ENCODE results near the gene COL19A1.

DNA sequence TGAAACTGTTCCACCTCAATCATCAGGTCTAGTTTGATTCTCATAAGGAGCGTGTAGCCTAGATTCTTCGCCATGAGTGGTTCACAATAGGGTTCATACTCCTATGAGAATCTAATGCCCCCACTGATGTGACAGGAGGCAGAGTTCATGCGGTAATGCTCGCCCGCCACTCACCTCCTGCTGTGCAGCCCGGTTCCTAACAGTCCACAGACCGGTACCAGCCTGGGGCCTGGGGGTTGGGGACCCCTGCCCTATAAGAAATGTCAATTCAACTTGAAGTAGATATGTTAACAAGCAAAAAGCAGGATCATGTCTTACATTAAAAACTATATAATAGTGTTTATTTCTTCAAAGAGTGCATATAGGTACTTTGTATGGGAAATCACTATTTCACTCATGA, 216.5 kb downstream of the COL19A1 start:
- TF ChIP-seq, protein P1, sequence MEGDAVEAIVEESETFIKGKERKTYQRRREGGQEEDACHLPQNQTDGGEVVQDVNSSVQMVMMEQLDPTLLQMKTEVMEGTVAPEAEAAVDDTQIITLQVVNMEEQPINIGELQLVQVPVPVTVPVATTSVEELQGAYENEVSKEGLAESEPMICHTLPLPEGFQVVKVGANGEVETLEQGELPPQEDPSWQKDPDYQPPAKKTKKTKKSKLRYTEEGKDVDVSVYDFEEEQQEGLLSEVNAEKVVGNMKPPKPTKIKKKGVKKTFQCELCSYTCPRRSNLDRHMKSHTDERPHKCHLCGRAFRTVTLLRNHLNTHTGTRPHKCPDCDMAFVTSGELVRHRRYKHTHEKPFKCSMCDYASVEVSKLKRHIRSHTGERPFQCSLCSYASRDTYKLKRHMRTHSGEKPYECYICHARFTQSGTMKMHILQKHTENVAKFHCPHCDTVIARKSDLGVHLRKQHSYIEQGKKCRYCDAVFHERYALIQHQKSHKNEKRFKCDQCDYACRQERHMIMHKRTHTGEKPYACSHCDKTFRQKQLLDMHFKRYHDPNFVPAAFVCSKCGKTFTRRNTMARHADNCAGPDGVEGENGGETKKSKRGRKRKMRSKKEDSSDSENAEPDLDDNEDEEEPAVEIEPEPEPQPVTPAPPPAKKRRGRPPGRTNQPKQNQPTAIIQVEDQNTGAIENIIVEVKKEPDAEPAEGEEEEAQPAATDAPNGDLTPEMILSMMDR (IDR thresholded peaks at IDR 0.05; ENCODE audit: low read depth, low read length), result no peak
- no peak for TF ChIP-seq EZH2phosphoT487 (IDR thresholded peaks at IDR 0.05; ENCODE audit: low read depth)

Measured in OCI-LY3 (cell line).